GM06990 (cell line): ENCODE data around the gene LBH.
A peak's percentile ranks its signal among the peaks of the same experiment; 100 is the strongest.

Experiments
- DNase-seq: peaks from one replicate; pipeline ENCODE4 v3.0.0-alpha.2; 2011; ENCODE audit not compliant: insufficient read length; ENCODE audit errors: extremely low read depth
- H3K27me3 ChIP-seq: replicated peaks from 2 replicates; pipeline ENCODE4 v1.6.0; 2011; ENCODE audit warnings: low read length; ENCODE audit not compliant: control insufficient read depth, insufficient read depth
- H3K36me3 ChIP-seq: 2 replicates; pipeline ENCODE4 v1.5.1; 2011; ENCODE audit warnings: low read length; ENCODE audit not compliant: control insufficient read depth, insufficient read depth
- H3K4me3 ChIP-seq: replicated peaks from 2 replicates; pipeline ENCODE4 v1.5.1; 2011; ENCODE audit warnings: low read depth, mild to moderate bottlenecking, control low read depth, low read length
- CTCF ChIP-seq: IDR thresholded peaks from 2 replicates; pipeline ENCODE4 v1.5.1; 2011; ENCODE audit warnings: low read length, control low read depth, mild to moderate bottlenecking, inconsistent platforms; ENCODE audit not compliant: insufficient read depth, poor library complexity, severe bottlenecking

The LBH gene

GRCh38 chr2:30231212-30231995 lies at the start of gene LBH:
Gene LBH (plus strand): TSS chr2:30231534. CDS start chr2:30231739, 205 bp downstream.
- Histone ChIP-seq H3K36me3 (peaks cover 4% of the 10 kb centered on the region), H3K27me3 (no peaks in the 10 kb centered on the region; the same call in 1 of the 2 replicates), H3K4me3 (peak within 1 kb of the TSS; percentile 74)
- DNase-seq: peak; percentile 93
- TF ChIP-seq CTCF: no peak

GRCh38 chr2:30184035-30184434 lies 47.3 kb upstream of the LBH start:
- no peak for TF ChIP-seq CTCF
- no peak for DNase-seq
- H3K4me3 ChIP-seq: no peak overlapping the region
- H3K27me3 ChIP-seq: no peaks in the 10 kb centered on the region
- H3K36me3 ChIP-seq: no peaks in the 10 kb centered on the region

GRCh38 chr2:30185178-30185577 lies 46.2 kb upstream of the LBH start:
- TF ChIP-seq CTCF: no peak
- no peaks in the 10 kb centered on the region for H3K36me3 ChIP-seq
- DNase-seq: no peak
- no peaks in the 10 kb centered on the region for H3K27me3 ChIP-seq
- H3K4me3 ChIP-seq: no peak overlapping the region

GRCh38 chr2:30188292-30188691 lies 43.0 kb upstream of the LBH start:
- no peaks in the 10 kb centered on the region for H3K27me3 ChIP-seq
- no peak for DNase-seq
- no peaks in the 10 kb centered on the region for H3K36me3 ChIP-seq
- no peak overlapping the region for H3K4me3 ChIP-seq
- no peak for TF ChIP-seq CTCF

GRCh38 chr2:30190637-30191036 lies 40.7 kb upstream of the LBH start:
- no peaks in the 10 kb centered on the region for H3K36me3 ChIP-seq
- no peak for TF ChIP-seq CTCF
- H3K27me3 ChIP-seq: no peaks in the 10 kb centered on the region
- no peak overlapping the region for H3K4me3 ChIP-seq
- DNase-seq: no peak

GRCh38 chr2:30191107-30191506 lies 40.2 kb upstream of the LBH start:
- Histone ChIP-seq H3K36me3 (no peaks in the 10 kb centered on the region), H3K4me3 (no peak overlapping the region), H3K27me3 (no peaks in the 10 kb centered on the region)
- no peak for DNase-seq
- no peak for TF ChIP-seq CTCF
